Measurements from ENCODE around the gene KRT23.
"Not testable (repeated sequence)": the region's sequence is repeated elsewhere in the genome, so short reads cannot be mapped to it uniquely, and the experiment has no call there.

The KRT23 gene

GRCh38 chr17:40950176-40950575 is 12.7 kb upstream of the KRT23 start:
- DNase-seq (ENCODE audit: low read depth in 1 of 2, low spot score in 1 of 2): no peak

GRCh38 chr17:40949418-40949817 is 12.0 kb upstream of the KRT23 start:
- no peak for DNase-seq (ENCODE audit: low read depth in 1 of 2, low spot score in 1 of 2)

- no peak for DNase-seq (ENCODE audit: low read depth in 1 of 2, low spot score in 1 of 2)
Observed at GRCh38 chr17:40947929-40948328, 10.5 kb upstream of the KRT23 start.

- DNase-seq (ENCODE audit: low read depth in 1 of 2, low spot score in 1 of 2): no peak
Observed at GRCh38 chr17:40945414-40945813, 8.0 kb upstream of the KRT23 start.

- no peak for DNase-seq (ENCODE audit: low read depth in 1 of 2, low spot score in 1 of 2)
Observed at GRCh38 chr17:40944531-40944930, 7.1 kb upstream of the KRT23 start.

GRCh38 chr17:40942553-40942952 is 5.1 kb upstream of the KRT23 start:
- DNase-seq (ENCODE audit: low read depth in 1 of 2, low spot score in 1 of 2): no peak

DNA sequence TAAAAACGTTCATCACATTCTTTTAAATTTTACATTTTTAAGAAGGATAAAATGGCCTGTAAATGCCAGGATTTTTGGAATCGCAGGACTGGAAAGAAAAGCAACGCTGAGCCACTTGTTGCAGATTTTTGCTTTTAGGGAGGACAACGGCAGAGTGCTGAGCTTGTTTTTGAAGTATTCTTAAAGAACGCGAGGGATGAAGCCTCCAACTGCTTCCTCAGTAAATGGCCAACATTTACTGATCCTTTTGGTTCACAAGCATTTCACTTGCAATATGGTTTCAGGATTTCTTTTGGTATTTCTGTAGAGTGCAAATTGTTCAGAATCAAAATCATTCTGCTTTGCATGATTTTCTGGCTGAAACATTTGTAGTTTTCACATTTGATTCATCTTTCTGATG is 2.8 kb upstream of the KRT23 start:
- no peak for DNase-seq (ENCODE audit: low read depth in 1 of 2, low spot score in 1 of 2)

- no peak for DNase-seq (ENCODE audit: low read depth in 1 of 2, low spot score in 1 of 2)
Observed at GRCh38 chr17:40938981-40939380, 1.5 kb upstream of the KRT23 start.

DNA sequence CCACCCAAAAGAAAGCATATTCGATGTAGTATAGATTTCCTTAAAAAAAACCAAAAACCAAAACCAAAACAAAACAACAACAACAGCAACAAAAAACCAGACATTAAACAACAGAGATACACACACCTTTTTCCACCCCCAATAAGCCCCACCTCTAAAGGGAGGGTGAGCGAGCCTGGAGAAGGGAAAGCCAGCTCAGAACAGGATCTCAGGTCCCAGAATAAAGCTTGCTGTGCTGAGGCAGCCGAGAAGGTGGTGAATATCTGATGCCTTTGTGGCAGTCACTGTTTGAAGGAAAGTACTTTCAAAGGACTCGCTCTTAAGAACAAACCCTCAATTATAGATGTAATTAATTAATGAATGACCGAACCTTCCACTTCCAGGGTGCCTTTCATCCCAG is 470 bp downstream of the KRT23 start:
- no peak for DNase-seq (ENCODE audit: low read depth in 1 of 2, low spot score in 1 of 2)

DNA sequence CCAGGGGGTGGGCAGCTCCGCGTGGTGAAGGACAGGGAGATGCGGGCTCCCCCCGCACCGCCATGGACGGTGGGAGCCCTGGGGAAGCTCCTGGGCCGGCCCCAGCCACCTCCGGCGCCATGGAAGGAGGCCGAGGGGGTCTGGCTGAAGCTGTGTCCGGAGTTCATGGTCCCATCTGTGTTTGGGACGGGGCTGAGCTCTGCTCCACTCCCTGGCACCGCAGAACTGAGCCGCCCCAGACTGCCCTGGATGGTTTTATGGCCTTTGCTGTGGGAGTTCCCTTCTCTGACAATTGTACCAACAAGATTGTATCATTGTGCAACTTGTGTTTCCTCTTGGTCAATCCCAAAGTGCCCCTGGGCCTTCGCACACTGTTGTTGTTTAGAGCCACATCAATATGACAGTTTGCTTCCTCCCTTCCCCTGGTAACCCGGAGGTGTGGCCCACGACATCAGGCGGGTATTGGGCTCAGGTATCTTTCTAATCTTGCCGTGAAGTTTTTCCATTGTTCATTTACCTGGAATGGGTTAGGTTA is 942 bp downstream of the KRT23 start:
- DNase-seq (ENCODE audit: low read depth in 1 of 2, low spot score in 1 of 2): no peak

GRCh38 chr17:40935624-40936023 is 1.8 kb downstream of the KRT23 start:
- no peak for DNase-seq (ENCODE audit: low read depth in 1 of 2, low spot score in 1 of 2)

- DNase-seq (ENCODE audit: low read depth in 1 of 2, low spot score in 1 of 2): no peak
Observed at GRCh38 chr17:40932608-40933007, 4.8 kb downstream of the KRT23 start.

DNA sequence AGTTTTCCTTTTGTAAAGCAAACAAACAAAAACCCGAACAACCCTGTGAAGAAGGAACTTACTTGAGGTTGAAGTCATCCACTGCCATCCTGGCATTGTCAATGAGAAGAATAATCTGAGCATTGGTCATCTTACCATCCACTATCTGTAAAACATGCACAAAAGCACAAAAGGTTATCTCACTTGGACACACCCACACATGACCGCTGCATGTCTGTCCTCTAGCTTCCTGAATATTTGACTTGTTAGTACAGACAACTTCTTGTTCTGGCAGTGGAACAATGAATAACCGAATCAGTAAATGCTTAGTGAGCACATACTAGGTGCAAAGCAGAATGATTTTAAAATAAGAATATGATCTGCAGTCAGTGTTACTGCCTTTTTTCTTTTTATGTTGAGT is 6.1 kb downstream of the KRT23 start:
- no peak for DNase-seq (ENCODE audit: low read depth in 1 of 2, low spot score in 1 of 2)

GRCh38 chr17:40926341-40926740 is 11.1 kb downstream of the KRT23 start:
- no peak for DNase-seq (ENCODE audit: low read depth in 1 of 2, low spot score in 1 of 2)

GRCh38 chr17:40922239-40922638 is 15.2 kb downstream of the KRT23 start:
- DNase-seq (ENCODE audit: low read depth in 1 of 2, low spot score in 1 of 2): no peak

DNA sequence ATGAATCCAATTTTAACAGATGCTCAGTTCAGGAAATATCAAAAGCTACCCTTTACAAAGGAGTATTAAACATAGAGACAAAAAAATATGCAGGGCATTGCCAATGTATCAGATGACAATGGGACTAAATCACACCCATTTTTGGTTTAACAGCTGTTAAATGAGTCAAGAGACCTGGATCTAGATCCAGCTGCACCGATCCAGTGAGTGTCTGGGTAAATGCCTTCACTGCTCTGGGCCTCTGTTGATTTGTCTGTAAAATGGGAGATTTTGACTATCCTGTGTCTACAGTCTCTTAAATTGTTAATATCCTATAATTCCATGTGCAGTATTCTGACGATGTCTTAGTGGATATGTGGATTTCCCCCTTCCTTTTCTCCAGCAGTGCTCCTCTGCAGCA is 16.4 kb downstream of the KRT23 start:
- DNase-seq (ENCODE audit: low read depth in 1 of 2, low spot score in 1 of 2): no peak

DNA sequence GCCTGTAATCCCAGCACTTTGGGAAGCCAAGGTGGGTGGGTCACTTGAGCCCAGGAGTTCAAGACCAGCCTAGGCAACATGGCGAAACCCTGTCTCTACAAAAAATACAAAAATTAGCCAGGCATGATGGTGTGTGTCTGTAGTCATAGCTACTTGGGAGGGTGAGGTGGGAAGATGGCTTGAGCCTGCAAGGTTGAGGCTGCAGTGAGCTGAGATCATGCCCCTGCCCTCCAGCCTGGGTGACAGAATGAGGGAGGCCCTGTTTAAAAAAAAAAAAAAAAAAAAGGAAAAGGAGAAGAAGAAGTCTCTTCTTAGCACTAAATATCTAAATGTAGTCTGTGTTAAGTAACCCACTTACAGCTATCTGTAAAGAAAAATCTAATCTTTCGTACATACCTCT is 20.3 kb downstream of the KRT23 start:
- not testable (repeated sequence) for DNase-seq (ENCODE audit: low read depth in 1 of 2, low spot score in 1 of 2)

DNA sequence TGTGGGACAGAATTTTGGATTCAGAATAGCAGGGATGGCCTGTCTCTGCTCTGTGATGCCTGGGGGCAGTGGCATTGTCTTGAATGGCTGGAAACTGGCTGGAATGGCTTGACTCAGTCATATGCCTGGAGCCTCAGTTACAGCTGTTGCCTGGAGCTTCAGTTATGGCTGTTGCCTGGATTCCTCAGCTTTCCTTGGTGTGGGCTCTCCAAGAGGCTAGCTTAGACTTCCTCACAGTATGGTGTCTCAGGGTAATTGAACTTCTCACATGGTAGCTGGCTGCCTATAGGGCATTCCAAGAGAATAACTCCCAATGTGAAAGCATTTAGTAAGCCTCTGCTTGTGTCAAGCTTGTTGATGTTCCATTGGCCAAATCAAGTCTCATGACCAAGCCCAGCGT is 21.1 kb downstream of the KRT23 start:
- no peak for DNase-seq (ENCODE audit: low read depth in 1 of 2, low spot score in 1 of 2)

- DNase-seq (ENCODE audit: low read depth in 1 of 2, low spot score in 1 of 2): no peak
Observed at GRCh38 chr17:40915721-40916256, 21.7 kb downstream of the KRT23 start.

DNA sequence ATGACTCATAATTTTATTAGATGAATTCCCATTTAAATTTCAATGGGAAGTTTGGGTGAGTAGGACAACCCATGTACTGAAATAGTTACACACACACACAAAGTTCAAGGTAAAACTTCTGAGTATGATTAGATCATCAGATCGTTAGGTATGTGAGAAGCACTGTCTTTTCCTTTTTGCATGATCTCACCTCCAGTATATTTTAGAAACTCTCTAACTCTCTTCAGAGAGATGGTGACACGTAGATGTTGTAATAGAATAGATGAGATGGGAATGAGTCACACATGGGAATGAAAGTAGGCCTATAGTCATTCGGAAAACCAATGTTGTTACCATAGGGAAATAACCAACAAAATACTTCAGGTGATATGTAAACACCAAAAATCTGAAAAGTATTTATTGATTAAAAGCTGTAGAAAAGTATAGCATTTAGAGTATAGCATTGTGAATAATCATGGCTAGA is 22.2 kb downstream of the KRT23 start:
- no peak for DNase-seq (ENCODE audit: low read depth in 1 of 2, low spot score in 1 of 2)

DNA sequence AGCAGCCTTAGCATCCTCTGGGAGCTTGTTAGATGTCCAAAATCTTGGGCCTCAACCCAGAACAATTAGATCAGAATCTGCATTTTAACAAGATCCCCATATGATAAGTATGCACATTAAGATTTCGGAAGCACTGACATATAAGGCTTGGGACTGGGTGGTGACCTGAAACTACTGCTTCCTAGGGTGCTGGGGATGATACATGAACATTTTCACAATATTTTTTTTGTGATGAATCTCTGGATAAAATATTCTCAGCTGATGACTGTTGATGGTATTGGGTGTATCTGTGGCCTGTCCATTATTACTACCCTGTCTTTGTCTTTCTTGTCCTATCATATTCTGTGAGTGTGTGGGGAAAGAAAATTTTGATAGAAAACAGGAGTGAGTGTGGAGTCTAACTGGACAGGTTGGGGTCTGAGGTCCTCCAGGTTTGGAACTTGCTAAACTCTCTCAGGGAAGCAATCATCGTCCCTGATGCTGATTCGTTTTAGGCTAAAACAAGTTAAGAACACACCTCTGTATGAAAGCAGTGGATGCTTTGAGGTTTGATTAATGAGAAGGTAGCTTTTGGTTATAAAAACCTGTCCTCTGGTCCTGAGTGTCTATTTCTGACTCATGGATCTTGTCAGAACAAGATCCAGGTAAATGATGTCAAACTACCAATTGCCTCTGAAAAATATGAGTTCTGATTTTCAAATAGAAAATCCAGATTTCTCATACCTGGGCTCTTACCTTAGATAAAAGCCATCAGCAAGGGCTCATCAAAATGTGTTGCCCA is 23.2 kb downstream of the KRT23 start:
- DNase-seq (ENCODE audit: low read depth in 1 of 2, low spot score in 1 of 2): no peak

- DNase-seq (ENCODE audit: low read depth in 1 of 2, low spot score in 1 of 2): no peak
Observed at GRCh38 chr17:40912486-40913210, 24.8 kb downstream of the KRT23 start.

Measured in activated CD4-positive, alpha-beta T cell treated with anti-CD3 and anti-CD28 coated beads, Interleukin-2, amount 50 U/mL, for 24 hours (primary cell).